Mononuclear cell (primary cell): ENCODE measurements around the gene HMGCR. TPM values are rescaled to one million over a fixed set of nuclear protein-coding genes. Genes with fewer than 3 reads are reported as not detected.
A peak's percentile ranks its signal among the peaks of the same experiment; 100 is the strongest.
"Not testable (repeated sequence)": the region's sequence is repeated elsewhere in the genome, so short reads cannot be mapped to it uniquely, and the experiment has no call there.

Experiments
- H3K27me3 ChIP-seq: 2 replicates; pipeline ENCODE4 v1.6.0; 2011; ENCODE audit warnings: low read length, control low read depth; ENCODE audit not compliant: insufficient read depth
- H3K4me1 ChIP-seq: 2 replicates; pipeline ENCODE4 v1.5.1; 2011; ENCODE audit warnings: mild to moderate bottlenecking, low read length, control low read depth; ENCODE audit not compliant: insufficient read depth
- H3K4me3 ChIP-seq: 2 replicates; pipeline ENCODE4 v1.5.1; 2011; ENCODE audit warnings: mild to moderate bottlenecking, low read length, moderate library complexity
- H3K9me3 ChIP-seq: 2 replicates; pipeline ENCODE4 v1.5.1; 2011; ENCODE audit warnings: low read depth, mild to moderate bottlenecking, control low read depth, low read length
- total RNA-seq: library from RNA; depleted of rRNA; stranded (reverse); fragments of >200 nt; gene quantifications from one replicate; pipeline ENCODE4 v1.2.3, GENCODE V29; 2012

HMGCR gene
- total RNA-seq, 1 donor, result 29.0 TPM

DNA sequence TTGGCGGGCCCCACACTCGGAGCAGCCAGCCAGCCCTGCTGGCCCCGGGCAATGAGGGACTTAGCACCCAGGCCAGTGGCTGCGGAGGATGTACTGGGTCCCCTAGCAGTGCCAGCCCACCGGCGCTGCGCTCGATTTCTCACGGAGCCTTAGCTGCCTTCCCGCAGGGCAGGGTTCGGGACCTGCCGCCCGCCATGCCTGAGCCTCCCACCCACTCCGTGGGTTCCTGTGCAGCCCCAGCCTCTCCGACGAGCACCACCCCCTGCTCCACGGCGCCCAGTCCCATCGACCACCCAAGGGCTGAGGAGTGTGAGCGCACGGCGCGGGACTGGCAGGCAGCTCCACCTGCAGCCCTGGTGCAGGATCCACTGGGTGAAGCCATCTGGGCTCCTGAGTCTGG, 3.3 kb upstream of the HMGCR start:
- H3K4me3 ChIP-seq, H3K27me3 ChIP-seq, H3K9me3 ChIP-seq: not testable (repeated sequence)
- peaks cover 19% of the 10 kb centered on the region for H3K4me1 ChIP-seq

DNA sequence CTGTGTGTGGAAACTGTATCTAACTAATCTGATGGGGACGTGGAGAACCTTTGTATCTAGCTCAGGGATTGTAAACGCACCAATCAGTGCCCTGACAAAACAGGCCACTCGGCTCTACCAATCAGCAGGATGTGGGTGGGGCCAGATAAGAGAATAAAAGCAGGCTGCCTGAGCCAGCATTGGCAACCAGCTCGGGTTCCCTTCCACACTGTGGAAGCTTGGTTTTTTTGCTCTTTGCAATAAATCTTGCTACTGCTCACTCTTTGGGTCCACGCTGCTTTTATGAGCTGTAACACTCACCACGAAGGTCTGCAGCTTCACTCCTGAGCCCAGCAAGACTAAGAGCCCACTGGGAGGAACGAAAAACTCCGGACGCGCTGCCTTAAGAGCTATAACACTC, 2.6 kb upstream of the HMGCR start:
- not testable (repeated sequence) for H3K9me3 ChIP-seq, H3K27me3 ChIP-seq, H3K4me3 ChIP-seq
- H3K4me1 ChIP-seq, result peaks cover 25% of the 10 kb centered on the region

DNA sequence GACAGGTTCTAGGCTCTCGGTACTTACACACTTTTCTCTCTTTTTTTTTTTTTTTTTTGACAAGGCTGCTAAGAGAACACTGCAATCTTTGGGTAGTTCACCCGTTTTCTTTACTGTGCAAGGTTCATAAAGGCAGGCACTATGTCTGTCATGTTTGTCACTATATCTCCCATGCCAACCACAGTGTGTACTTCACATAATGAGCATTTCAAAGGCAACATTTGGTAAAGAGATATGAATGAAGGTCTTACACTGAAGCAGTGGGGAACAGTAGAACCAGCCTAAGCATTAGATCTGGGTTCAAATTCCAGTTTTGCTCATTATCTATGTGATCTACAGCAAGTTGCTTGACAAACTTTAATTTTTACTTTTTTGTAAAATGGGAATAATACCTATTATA, 1.5 kb upstream of the HMGCR start:
- H3K4me3 ChIP-seq, result no peak overlapping the region
- no peaks in the 10 kb centered on the region for H3K9me3 ChIP-seq
- H3K27me3 ChIP-seq, result no peaks in the 10 kb centered on the region
- peaks cover 27% of the 10 kb centered on the region for H3K4me1 ChIP-seq

DNA sequence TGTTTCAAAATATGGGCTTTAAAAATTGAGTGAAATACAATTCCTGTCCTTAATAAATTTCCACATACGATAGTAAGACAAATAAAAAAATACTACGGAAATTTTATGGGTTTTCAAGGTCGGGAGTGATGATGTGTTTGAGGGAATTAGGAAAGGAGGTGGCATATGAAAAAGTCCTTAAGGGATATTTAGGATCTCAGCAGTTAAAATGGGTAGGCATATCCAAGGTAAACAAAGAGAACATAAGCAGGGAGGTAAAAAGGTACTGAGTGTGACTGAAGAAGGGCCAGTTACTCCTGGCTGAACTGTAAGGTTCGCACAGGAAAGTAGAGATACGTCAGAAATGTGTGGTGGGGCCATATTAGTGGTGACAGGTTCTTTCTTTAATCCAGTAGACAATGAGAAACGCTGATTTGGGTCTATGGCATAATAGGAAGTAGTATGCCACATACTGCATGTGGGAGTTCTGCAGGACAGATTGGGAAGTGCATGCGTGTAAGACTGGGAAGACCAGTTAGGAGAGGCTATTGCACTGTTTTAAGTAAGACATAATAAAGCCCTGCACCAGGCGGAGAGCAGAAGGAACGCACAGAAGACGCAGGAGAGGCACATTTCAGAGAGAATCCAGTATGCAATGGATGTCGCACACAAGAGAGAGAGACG, 937 bp upstream of the HMGCR start:
- Histone ChIP-seq H3K4me1 (peaks cover 27% of the 10 kb centered on the region), H3K27me3 (no peaks in the 10 kb centered on the region), H3K9me3 (no peaks in the 10 kb centered on the region), H3K4me3 (peak overlapping the region; percentile 60)

DNA sequence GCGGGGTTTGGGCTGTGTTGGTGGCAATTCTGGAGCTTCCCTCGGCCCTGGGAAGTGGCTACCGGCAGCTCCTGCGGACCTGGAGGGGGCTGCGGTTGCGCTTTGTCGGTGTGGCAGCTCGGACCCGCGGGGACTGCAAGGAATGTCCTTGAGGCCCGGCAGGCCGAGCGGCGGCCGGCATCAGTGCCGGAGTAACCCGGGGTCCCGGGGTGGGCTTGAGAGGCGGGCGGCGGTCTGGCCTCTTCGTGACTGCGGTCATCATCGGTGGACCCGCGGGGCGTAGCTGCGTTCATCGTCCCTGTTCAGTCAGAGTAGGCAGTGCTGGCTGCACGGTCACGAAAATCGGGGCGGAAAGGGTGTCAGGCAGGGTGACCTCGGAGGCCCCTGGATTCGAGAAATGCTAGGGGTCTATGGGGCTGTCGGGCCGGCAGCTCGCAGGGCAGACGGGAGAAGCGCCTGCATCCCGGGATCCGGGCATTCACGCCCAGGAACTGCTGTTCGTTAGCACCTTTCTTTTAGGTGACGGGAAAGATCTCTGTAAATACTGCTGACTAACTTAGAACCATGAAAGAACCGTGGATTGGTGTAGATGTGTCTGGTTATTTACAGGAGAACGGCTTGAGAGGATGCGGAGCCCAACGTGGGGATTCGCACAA, 474 bp downstream of the HMGCR start:
- H3K9me3 ChIP-seq, result no peaks in the 10 kb centered on the region
- no peaks in the 10 kb centered on the region for H3K27me3 ChIP-seq
- H3K4me1 ChIP-seq, result peaks cover 27% of the 10 kb centered on the region
- H3K4me3 ChIP-seq, result peak overlapping the region; percentile 60

DNA sequence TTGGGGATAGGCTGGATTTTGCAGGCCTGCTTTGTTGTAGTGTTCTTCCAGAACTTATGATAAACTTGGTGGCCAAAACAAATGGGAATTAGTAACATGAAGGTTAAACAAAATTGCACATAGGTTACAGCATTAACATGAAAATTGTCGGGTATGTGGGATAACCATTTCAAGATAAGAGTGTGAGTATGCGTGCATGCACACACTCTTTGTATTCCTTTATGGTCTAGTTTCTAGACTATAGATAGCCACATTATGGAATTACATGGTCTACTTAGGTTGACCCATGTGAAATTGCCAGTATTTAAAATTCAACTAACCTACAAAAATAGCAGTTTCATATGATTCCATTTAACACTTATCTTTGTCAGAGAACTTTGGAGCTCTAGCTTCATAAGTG, 1.4 kb downstream of the HMGCR start:
- peaks cover 27% of the 10 kb centered on the region for H3K4me1 ChIP-seq
- no peak overlapping the region for H3K4me3 ChIP-seq
- no peaks in the 10 kb centered on the region for H3K27me3 ChIP-seq
- H3K9me3 ChIP-seq, result no peaks in the 10 kb centered on the region

DNA sequence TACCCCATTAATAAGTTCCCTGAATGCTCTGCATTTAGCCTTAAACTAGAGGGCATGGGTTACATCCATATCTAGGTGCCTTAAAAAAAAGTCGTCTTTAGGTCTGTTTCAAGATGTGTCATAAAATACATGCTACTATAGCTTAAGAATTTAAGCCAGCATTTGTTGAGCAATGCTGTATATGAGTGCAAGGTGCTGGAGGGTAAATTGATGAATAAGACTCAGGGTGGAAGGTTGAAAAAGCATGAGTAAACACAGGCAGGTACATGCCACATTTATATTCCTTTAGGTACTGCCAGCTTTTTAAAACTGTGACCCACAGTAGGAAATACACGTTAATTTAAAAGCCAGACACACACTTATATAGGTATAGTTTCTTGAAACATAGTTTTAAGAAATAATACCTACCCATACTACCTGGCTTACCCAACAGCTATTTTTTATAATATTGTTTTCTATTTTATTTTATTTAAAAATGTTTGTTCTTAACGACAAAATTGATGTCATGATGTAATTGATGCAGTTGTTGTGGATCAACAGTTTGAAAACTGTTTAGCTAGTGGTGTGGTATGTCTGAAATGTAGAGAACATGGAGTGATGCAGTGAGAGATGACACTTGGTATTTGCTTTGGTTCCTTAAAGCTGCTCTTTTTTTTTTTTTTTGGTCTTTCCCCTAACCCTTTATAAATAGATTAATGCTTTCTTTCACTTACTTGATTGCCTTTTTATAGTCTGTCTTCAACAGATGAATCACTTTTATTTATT, 3.9 kb downstream of the HMGCR start:
- Histone ChIP-seq H3K4me1 (peaks cover 26% of the 10 kb centered on the region), H3K9me3 (no peaks in the 10 kb centered on the region), H3K27me3 (no peaks in the 10 kb centered on the region), H3K4me3 (no peak overlapping the region)

DNA sequence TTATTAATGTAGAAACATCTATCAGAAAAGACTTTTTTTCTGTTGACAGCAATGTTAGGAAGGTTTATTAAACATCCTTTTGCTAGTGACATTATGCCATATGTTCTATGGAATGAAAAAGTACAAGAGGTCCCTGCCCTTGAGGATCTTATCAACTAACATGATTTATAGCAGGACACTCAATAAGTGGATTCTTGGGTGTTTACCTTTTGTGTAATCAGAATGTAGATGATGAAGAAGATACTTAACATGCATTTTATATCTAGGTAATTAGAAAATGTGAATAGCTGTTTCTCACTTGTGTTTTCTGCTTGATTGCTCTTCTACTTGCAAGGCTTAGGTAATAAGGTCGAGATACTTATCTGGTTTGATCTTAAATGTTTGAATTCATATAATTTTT, 4.9 kb downstream of the HMGCR start:
- Histone ChIP-seq H3K9me3 (no peaks in the 10 kb centered on the region), H3K4me3 (no peak overlapping the region), H3K27me3 (no peaks in the 10 kb centered on the region)

DNA sequence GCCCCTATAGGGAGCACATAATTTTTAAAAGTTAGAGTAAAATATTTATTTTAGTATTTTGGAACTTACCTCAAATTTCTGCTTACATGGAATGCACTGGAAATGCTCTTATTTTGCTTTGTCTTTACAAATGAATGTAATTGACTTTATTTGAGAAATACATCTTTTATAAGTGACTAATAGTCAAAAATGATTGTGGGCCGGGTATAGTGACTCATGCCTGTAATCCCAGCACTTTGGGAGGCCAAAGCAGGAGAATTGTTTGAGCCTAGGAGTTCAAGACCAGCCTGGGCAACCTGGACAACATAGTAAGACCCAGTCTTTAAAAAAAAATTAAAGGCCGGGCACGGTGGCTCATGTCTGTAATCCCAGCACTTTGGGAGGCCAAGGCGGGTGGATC, 5.8 kb downstream of the HMGCR start:
- no peaks in the 10 kb centered on the region for H3K9me3 ChIP-seq

More for the DNA sequence above, 4.9 kb downstream of the HMGCR start:
- peaks cover 21% of the 10 kb centered on the region for H3K4me1 ChIP-seq

DNA sequence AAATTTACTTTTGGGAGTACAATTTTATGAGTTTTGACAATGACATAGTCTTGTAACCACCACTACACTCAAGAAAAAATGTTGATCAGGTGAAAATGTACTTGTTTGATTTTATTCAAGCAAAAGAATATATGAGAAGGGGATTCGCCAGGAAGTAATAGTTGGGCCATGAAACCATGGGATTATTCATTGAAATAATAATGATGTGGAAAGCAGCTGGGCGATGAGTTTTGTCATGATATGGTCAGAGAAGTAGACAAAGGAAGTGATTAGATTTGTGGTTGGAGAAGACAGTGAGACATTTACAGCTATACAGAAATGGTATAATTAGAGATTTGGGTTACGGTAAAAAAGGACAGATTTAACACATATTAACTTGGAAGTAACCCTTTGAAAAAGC, 11.2 kb downstream of the HMGCR start:
- Histone ChIP-seq H3K27me3 (no peaks in the 10 kb centered on the region), H3K4me1 (no peaks in the 10 kb centered on the region), H3K4me3 (no peak overlapping the region), H3K9me3 (no peaks in the 10 kb centered on the region)

More for the DNA sequence above, 5.8 kb downstream of the HMGCR start:
- Histone ChIP-seq H3K4me1 (peaks cover 17% of the 10 kb centered on the region), H3K4me3 (no peak overlapping the region), H3K27me3 (no peaks in the 10 kb centered on the region)

DNA sequence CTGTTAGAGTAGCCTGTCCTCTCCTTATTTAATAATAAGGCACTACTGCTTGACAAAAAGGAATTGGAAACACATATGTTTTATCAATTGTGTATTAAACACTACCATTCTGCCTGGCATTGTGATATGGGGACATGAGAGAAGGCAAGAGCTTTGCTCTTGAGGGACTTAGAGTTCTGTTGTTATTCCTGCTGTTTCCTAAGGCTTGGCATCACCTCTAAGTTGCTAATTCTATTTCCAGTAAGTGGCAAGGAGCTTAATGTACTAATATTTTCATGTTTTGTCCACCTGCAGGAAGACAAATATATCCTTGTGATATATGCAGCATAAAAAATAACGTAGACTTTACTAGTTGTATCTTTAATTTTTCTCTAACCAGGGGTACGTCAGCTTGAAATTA, 12.6 kb downstream of the HMGCR start:
- no peak overlapping the region for H3K4me3 ChIP-seq
- no peaks in the 10 kb centered on the region for H3K27me3 ChIP-seq
- no peaks in the 10 kb centered on the region for H3K9me3 ChIP-seq
- H3K4me1 ChIP-seq, result no peaks in the 10 kb centered on the region

DNA sequence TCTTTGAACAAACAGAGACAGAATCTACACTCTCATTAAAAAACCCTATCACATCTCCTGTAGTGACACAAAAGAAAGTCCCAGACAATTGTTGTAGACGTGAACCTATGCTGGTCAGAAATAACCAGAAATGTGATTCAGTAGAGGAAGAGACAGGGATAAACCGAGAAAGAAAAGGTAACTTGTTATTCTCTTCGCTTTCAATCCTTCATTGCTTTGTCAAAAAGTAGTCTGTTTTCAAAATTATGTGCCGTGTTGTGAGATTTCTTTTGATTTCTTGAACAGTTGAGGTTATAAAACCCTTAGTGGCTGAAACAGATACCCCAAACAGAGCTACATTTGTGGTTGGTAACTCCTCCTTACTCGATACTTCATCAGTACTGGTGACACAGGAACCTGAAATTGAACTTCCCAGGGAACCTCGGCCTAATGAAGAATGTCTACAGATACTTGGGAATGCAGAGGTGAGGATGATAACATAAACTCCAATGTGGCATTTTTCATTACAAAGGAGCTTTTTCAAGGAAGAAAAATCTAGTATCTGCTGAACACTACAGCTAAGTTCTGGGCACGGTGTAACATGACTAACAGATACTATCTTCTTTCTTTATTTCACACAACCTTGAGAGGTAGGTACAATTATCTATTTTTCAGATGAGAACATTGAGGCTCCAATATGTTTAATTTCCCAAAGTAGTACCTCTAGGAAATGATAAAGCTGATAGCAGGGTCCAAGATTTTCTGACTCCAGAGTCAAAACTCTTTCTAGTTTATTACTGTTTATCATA, 14.3 kb downstream of the HMGCR start:
- H3K9me3 ChIP-seq, result no peaks in the 10 kb centered on the region
- no peak overlapping the region for H3K4me3 ChIP-seq
- no peaks in the 10 kb centered on the region for H3K4me1 ChIP-seq
- no peaks in the 10 kb centered on the region for H3K27me3 ChIP-seq

DNA sequence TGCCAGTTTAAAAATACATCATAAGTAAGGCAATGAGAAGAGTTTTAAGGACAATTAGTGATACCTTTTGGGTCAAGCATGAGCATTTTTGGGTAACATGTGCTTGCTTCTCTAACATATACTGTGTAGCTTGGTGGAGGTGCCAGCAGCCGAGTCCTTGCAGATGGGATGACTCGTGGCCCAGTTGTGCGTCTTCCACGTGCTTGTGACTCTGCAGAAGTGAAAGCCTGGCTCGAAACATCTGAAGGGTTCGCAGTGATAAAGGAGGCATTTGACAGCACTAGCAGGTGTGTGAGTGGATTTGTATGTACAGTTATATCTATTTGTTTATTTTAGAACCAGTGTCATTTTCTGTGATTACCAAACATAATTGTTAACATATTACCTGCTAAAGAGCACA, 18.2 kb downstream of the HMGCR start:
- Histone ChIP-seq H3K4me1 (no peaks in the 10 kb centered on the region), H3K9me3 (no peaks in the 10 kb centered on the region), H3K27me3 (no peaks in the 10 kb centered on the region), H3K4me3 (no peak overlapping the region)

DNA sequence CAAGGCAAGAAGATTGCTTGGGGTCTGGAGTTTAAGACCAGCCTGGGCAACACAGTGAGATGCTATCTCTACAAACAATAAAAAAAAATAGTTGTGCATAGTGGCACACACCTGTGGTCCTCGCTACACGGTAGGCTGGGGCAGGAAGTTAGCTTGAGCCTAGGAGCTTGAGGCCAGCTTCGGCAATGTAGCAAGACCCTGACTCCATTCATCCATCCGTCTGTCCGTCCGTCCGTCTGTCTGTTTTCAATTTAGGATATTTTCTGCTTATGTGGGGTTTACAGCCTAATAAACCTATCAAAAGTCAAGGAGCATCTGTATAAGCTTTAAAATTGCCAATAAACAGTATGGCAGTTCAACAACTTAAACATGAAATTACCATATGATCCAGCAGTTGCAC, 19.7 kb downstream of the HMGCR start:
- H3K4me1 ChIP-seq, result no peaks in the 10 kb centered on the region
- H3K4me3 ChIP-seq, result no peak overlapping the region
- no peaks in the 10 kb centered on the region for H3K9me3 ChIP-seq
- H3K27me3 ChIP-seq, result no peaks in the 10 kb centered on the region

DNA sequence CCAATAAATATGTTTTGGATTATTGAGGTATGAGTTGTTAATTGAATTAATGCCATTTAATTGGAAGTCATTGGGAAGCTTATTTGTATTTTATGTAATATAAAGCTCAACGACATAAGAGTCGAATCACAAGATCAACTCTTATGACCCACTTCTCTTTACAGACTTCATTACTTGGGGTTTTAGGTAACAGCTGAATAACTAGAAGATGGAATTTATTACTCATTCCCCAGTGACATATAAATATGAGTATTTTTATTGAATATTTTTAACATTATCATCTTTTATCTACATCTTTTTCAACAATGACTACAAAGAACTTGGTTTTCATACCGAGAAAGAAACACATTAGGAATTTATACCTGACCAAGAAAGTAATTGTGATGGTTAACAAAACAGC, 21.1 kb downstream of the HMGCR start:
- H3K4me3 ChIP-seq, result no peak overlapping the region
- H3K9me3 ChIP-seq, result no peaks in the 10 kb centered on the region
- H3K4me1 ChIP-seq, result no peaks in the 10 kb centered on the region
- no peaks in the 10 kb centered on the region for H3K27me3 ChIP-seq
